ENCODE data around the gene GPN2. TPM values are rescaled to one million over a fixed set of nuclear protein-coding genes. Genes with fewer than 3 reads are reported as not detected.
A peak's percentile ranks its signal among the peaks of the same experiment; 100 is the strongest.

GPN2 gene
- polyA plus RNA-seq, 1 donor from 2014 or later, result 20.2 TPM

DNA sequence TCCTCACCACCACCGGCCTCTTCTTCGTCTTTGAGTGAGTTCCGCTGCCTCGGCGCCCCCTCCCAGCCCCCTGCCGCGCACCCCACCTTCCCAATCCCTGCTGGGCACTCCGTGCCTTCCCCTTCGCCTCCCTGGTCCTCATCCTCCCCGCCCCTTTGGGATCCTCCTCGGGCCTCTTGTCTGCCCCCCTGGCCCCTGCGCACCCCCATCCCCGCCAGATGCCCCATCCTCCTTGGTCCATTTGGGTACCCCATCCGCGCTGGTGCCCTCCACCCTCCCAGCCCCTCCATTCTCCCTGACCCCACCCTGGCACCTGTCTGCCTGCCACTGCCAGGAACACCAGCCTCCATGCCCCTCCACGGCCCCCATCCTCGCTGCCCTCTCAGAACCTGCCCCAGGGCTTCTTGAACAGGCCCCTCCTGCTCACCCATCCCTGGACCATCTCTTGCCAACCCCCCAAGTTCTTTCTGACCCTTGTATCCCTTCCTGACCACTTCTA lies 62.9 kb downstream of the GPN2 start:
- no peaks in the 10 kb centered on the region for H3K9me2 ChIP-seq (ENCODE audit: insufficient read depth, low read length)
- H3K9ac ChIP-seq (ENCODE audit: low read length), result peak overlapping the region; percentile 82
- H3K4me2 ChIP-seq (ENCODE audit: low read length), result peak overlapping the region; percentile 65
- no peaks in the 10 kb centered on the region for H3F3A ChIP-seq (ENCODE audit: insufficient read depth, low read length, poor library complexity, severe bottlenecking)
- H3K9me3 ChIP-seq (ENCODE audit: low read length), result no peaks in the 10 kb centered on the region
- H3K36me3 ChIP-seq (ENCODE audit: insufficient read depth, low read length), result no peaks in the 10 kb centered on the region
- no peaks in the 10 kb centered on the region for H3K27me3 ChIP-seq (ENCODE audit: insufficient read depth, low read depth, low read length)
- H3K79me2 ChIP-seq (replicated peaks; ENCODE audit: insufficient read depth, low read length), result peaks cover 32% of the 10 kb centered on the region
- no peaks in the 10 kb centered on the region for H4K20me1 ChIP-seq (ENCODE audit: insufficient read depth)
- no peak overlapping the region for H3K27ac ChIP-seq (ENCODE audit: low read length)
- H2AFZ ChIP-seq (ENCODE audit: low read depth, low read length), result peak overlapping the region; percentile 21
- TF ChIP-seq, protein P1, sequence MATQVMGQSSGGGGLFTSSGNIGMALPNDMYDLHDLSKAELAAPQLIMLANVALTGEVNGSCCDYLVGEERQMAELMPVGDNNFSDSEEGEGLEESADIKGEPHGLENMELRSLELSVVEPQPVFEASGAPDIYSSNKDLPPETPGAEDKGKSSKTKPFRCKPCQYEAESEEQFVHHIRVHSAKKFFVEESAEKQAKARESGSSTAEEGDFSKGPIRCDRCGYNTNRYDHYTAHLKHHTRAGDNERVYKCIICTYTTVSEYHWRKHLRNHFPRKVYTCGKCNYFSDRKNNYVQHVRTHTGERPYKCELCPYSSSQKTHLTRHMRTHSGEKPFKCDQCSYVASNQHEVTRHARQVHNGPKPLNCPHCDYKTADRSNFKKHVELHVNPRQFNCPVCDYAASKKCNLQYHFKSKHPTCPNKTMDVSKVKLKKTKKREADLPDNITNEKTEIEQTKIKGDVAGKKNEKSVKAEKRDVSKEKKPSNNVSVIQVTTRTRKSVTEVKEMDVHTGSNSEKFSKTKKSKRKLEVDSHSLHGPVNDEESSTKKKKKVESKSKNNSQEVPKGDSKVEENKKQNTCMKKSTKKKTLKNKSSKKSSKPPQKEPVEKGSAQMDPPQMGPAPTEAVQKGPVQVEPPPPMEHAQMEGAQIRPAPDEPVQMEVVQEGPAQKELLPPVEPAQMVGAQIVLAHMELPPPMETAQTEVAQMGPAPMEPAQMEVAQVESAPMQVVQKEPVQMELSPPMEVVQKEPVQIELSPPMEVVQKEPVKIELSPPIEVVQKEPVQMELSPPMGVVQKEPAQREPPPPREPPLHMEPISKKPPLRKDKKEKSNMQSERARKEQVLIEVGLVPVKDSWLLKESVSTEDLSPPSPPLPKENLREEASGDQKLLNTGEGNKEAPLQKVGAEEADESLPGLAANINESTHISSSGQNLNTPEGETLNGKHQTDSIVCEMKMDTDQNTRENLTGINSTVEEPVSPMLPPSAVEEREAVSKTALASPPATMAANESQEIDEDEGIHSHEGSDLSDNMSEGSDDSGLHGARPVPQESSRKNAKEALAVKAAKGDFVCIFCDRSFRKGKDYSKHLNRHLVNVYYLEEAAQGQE (IDR thresholded peaks at IDR 0.05; ENCODE audit: borderline replicate concordance), result no peak
- TF ChIP-seq TAF1 (IDR thresholded peaks at IDR 0.05; ENCODE audit: low read depth), result no peak
- TF ChIP-seq MXI1 (conservative IDR thresholded peaks at IDR 0.05; ENCODE audit: poor library complexity, severe bottlenecking), result no peak
- TF ChIP-seq, protein P2, sequence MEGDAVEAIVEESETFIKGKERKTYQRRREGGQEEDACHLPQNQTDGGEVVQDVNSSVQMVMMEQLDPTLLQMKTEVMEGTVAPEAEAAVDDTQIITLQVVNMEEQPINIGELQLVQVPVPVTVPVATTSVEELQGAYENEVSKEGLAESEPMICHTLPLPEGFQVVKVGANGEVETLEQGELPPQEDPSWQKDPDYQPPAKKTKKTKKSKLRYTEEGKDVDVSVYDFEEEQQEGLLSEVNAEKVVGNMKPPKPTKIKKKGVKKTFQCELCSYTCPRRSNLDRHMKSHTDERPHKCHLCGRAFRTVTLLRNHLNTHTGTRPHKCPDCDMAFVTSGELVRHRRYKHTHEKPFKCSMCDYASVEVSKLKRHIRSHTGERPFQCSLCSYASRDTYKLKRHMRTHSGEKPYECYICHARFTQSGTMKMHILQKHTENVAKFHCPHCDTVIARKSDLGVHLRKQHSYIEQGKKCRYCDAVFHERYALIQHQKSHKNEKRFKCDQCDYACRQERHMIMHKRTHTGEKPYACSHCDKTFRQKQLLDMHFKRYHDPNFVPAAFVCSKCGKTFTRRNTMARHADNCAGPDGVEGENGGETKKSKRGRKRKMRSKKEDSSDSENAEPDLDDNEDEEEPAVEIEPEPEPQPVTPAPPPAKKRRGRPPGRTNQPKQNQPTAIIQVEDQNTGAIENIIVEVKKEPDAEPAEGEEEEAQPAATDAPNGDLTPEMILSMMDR (IDR thresholded peaks at IDR 0.05; ENCODE audit: poor library complexity, severe bottlenecking), result no peak
- TF ChIP-seq SMC3 (conservative IDR thresholded peaks at IDR 0.05; ENCODE audit: poor library complexity), result no peak
- no peak for TF ChIP-seq POLR2AphosphoS5 (IDR thresholded peaks at IDR 0.05)
- TF ChIP-seq EP300 (conservative IDR thresholded peaks at IDR 0.05; ENCODE audit: poor library complexity, severe bottlenecking), result no peak
- TF ChIP-seq EZH2 (IDR thresholded peaks at IDR 0.05; ENCODE audit: borderline replicate concordance, insufficient read depth, low read length, poor library complexity, severe bottlenecking), result no peak
- no peak for TF ChIP-seq RAD21 (conservative IDR thresholded peaks at IDR 0.05)
- H3K4me3 ChIP-seq (ENCODE audit: low read length), result peak overlapping the region; percentile 78

DNA sequence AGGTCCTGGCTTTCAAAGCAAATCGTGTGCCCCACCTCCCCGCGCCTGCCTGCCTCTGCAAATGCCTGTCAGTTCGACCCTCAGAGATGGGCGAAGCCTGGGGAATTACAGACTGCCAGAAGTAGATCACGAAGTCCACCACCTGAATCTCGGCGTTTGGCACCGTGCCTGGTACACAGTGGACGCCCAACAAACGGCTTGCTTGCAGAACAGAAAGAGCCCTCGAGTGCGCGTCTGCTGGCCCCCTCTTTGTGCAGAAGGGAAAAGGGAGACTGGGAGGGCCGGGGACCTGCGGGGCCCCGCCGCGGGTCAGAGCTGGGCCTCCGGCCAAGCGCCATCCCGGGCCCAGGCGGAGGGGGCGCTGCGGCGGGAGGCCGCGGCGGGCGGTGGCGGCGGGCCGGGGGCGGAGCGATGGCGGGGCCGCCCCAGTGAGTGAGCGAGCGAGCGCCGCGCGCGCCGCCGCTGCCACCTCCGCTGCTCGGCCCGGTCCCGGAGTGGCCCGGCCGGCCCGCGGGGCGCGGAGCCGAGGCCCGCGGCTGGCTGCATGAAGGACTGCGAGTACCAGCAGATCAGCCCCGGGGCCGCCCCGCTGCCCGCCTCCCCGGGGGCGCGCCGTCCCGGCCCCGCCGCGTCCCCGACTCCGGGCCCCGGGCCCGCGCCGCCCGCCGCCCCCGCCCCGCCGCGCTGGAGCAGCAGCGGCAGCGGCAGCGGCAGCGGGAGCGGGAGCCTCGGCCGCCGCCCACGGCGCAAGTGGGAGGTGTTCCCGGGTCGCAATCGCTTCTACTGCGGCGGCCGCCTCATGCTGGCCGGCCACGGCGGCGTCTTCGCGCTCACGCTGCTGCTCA lies 63.6 kb downstream of the GPN2 start, which contains the start of gene ZDHHC18:
Gene ZDHHC18, plus strand, starts transcription at position 428 of the 845 bp plus-strand sequence. Its CDS starts 117 bp downstream, at position 545.
- Histone ChIP-seq H3K9me3 (ENCODE audit: low read length) (no peaks in the 10 kb centered on the region), H4K20me1 (ENCODE audit: insufficient read depth) (no peaks in the 10 kb centered on the region), H3K4me3 (ENCODE audit: low read length) (peak within 1 kb of the TSS; percentile 80), H3K9me2 (ENCODE audit: insufficient read depth, low read length) (no peaks in the 10 kb centered on the region), H3K4me2 (ENCODE audit: low read length) (peak within 1 kb of the TSS; percentile 84), H3K79me2 (replicated peaks; ENCODE audit: insufficient read depth, low read length) (peaks cover 32% of the 10 kb centered on the region), H2AFZ (ENCODE audit: low read depth, low read length) (peak within 1 kb of the TSS; percentile 98), H3K36me3 (ENCODE audit: insufficient read depth, low read length) (no peaks in the 10 kb centered on the region), H3F3A (ENCODE audit: insufficient read depth, low read length, poor library complexity, severe bottlenecking) (no peaks in the 10 kb centered on the region), H3K27me3 (ENCODE audit: insufficient read depth, low read depth, low read length) (no peaks in the 10 kb centered on the region), H3K9ac (ENCODE audit: low read length) (peak within 1 kb of the TSS; percentile 82), H3K27ac (ENCODE audit: low read length) (peak within 1 kb of the TSS; percentile 31)
- TF ChIP-seq EP300 (conservative IDR thresholded peaks at IDR 0.05; ENCODE audit: poor library complexity, severe bottlenecking) (no peak), TAF1 (IDR thresholded peaks at IDR 0.05; ENCODE audit: low read depth) (no peak), POLR2AphosphoS5 (IDR thresholded peaks at IDR 0.05) (peak; percentile 51), SMC3 (conservative IDR thresholded peaks at IDR 0.05; ENCODE audit: poor library complexity) (no peak), MXI1 (conservative IDR thresholded peaks at IDR 0.05; ENCODE audit: poor library complexity, severe bottlenecking) (peak; percentile 13), EZH2 (IDR thresholded peaks at IDR 0.05; ENCODE audit: borderline replicate concordance, insufficient read depth, low read length, poor library complexity, severe bottlenecking) (no peak), RAD21 (conservative IDR thresholded peaks at IDR 0.05) (peak; percentile 26)
- TF ChIP-seq, protein P2 (IDR thresholded peaks at IDR 0.05; ENCODE audit: poor library complexity, severe bottlenecking), result peak; percentile 81
- TF ChIP-seq, protein P1 (IDR thresholded peaks at IDR 0.05; ENCODE audit: borderline replicate concordance), result no peak
